ENCODE data around the gene PPFIBP2. TPM values are rescaled to one million over a fixed set of nuclear protein-coding genes. Genes with fewer than 3 reads are reported as not detected.
"Not testable (repeated sequence)": the region's sequence is repeated elsewhere in the genome, so short reads cannot be mapped to it uniquely, and the experiment has no call there.

Gene PPFIBP2
- total RNA-seq, 1 experiment from 2014 or later: 1.5 TPM

GRCh38 chr11:7498193-7498592, 15.6 kb upstream of the PPFIBP2 start:
- no peak for DNase-seq (ENCODE audit: extremely low read depth, low read depth)

- DNase-seq (ENCODE audit: extremely low read depth, low read depth): no peak
These were observed 14.7 kb upstream of the PPFIBP2 start for GRCh38 chr11:7499081-7499480.

GRCh38 chr11:7500251-7500650, 13.5 kb upstream of the PPFIBP2 start:
- no peak for DNase-seq (ENCODE audit: extremely low read depth, low read depth)

GRCh38 chr11:7501251-7501650, 12.5 kb upstream of the PPFIBP2 start:
- no peak for DNase-seq (ENCODE audit: extremely low read depth, low read depth)

- no peak for DNase-seq (ENCODE audit: extremely low read depth, low read depth)
These were observed 11.9 kb upstream of the PPFIBP2 start for GRCh38 chr11:7501894-7502293.

- no peak for DNase-seq (ENCODE audit: extremely low read depth, low read depth)
These were observed 7.6 kb upstream of the PPFIBP2 start for GRCh38 chr11:7506243-7506642.

GRCh38 chr11:7508087-7508486, 5.7 kb upstream of the PPFIBP2 start:
- no peak for DNase-seq (ENCODE audit: extremely low read depth, low read depth)

GRCh38 chr11:7509966-7510365, 3.8 kb upstream of the PPFIBP2 start:
- no peak for DNase-seq (ENCODE audit: extremely low read depth, low read depth)

GRCh38 chr11:7511401-7511800, 2.4 kb upstream of the PPFIBP2 start:
- no peak for DNase-seq (ENCODE audit: extremely low read depth, low read depth)

- DNase-seq (ENCODE audit: extremely low read depth, low read depth): no peak
These were observed 1.1 kb upstream of the PPFIBP2 start for GRCh38 chr11:7512525-7513233.

- DNase-seq (ENCODE audit: extremely low read depth, low read depth): no peak
These were observed 346 bp downstream of the PPFIBP2 start for GRCh38 chr11:7514099-7514591.

- no peak for DNase-seq (ENCODE audit: extremely low read depth, low read depth)
These were observed 1.7 kb downstream of the PPFIBP2 start for GRCh38 chr11:7515447-7515886.

GRCh38 chr11:7516475-7516874, 2.7 kb downstream of the PPFIBP2 start:
- no peak for DNase-seq (ENCODE audit: extremely low read depth, low read depth)

- DNase-seq (ENCODE audit: extremely low read depth, low read depth): not testable (repeated sequence)
These were observed 3.9 kb downstream of the PPFIBP2 start for GRCh38 chr11:7517743-7518142.

- no peak for DNase-seq (ENCODE audit: extremely low read depth, low read depth)
These were observed 5.2 kb downstream of the PPFIBP2 start for GRCh38 chr11:7518811-7519562.

- DNase-seq (ENCODE audit: extremely low read depth, low read depth): no peak
These were observed 6.5 kb downstream of the PPFIBP2 start for GRCh38 chr11:7520011-7520942.

GRCh38 chr11:7520981-7521487, 7.2 kb downstream of the PPFIBP2 start:
- DNase-seq (ENCODE audit: extremely low read depth, low read depth): no peak

GRCh38 chr11:7522121-7522520, 8.3 kb downstream of the PPFIBP2 start:
- DNase-seq (ENCODE audit: extremely low read depth, low read depth): no peak

- no peak for DNase-seq (ENCODE audit: extremely low read depth, low read depth)
These were observed 8.7 kb downstream of the PPFIBP2 start for GRCh38 chr11:7522546-7522945.

- no peak for DNase-seq (ENCODE audit: extremely low read depth, low read depth)
These were observed 9.8 kb downstream of the PPFIBP2 start for GRCh38 chr11:7523416-7524210.

All from NCI-H460 (cell line).